IgD-negative memory B cell (primary cell): ENCODE results near the gene JAKMIP3. TPM values are rescaled to one million over a fixed set of nuclear protein-coding genes. Genes with fewer than 3 reads are reported as not detected.

Experiments
- H3K27ac Mint-ChIP-seq, 3 donors: one replicate each; pipeline ENCODE4 v1.8.0; 2020 to 2022; ENCODE audit warnings: mild to moderate bottlenecking in 3 of 3, mixed read lengths in 3 of 3, moderate library complexity in 1 of 3
- H3K27me3 Mint-ChIP-seq: one replicate; pipeline ENCODE4 v1.8.0; 2021; ENCODE audit warnings: mixed read lengths
- H3K36me3 Mint-ChIP-seq: one replicate; pipeline ENCODE4 v1.8.0; 2020; ENCODE audit warnings: mild to moderate bottlenecking, mixed read lengths
- H3K4me1 Mint-ChIP-seq, 3 donors: one replicate each; pipeline ENCODE4 v1.8.0; 2020 to 2022; ENCODE audit warnings: mixed read lengths in 3 of 3, mild to moderate bottlenecking in 1 of 3
- H3K4me3 Mint-ChIP-seq, 4 donors: one replicate each; pipeline ENCODE4 v1.8.0; 2020 to 2022; ENCODE audit warnings: mild to moderate bottlenecking in 4 of 4, mixed read lengths in 4 of 4, moderate library complexity in 3 of 4
- H3K9me3 Mint-ChIP-seq, 3 donors: one replicate each; pipeline ENCODE4 v1.8.0; 2020 to 2021; ENCODE audit warnings: mixed read lengths in 3 of 3, mild to moderate bottlenecking in 1 of 3
- polyA plus RNA-seq: library from polyadenylated mRNA; unstranded; fragments of 300-500 nt; fragmentation: Illumina TruSeq; gene quantifications from one replicate; pipeline ENCODE4 v1.2.3, GENCODE V29; 2021

Gene JAKMIP3
- polyA plus RNA-seq, 1 donor from 2014 or later: not detected

DNA sequence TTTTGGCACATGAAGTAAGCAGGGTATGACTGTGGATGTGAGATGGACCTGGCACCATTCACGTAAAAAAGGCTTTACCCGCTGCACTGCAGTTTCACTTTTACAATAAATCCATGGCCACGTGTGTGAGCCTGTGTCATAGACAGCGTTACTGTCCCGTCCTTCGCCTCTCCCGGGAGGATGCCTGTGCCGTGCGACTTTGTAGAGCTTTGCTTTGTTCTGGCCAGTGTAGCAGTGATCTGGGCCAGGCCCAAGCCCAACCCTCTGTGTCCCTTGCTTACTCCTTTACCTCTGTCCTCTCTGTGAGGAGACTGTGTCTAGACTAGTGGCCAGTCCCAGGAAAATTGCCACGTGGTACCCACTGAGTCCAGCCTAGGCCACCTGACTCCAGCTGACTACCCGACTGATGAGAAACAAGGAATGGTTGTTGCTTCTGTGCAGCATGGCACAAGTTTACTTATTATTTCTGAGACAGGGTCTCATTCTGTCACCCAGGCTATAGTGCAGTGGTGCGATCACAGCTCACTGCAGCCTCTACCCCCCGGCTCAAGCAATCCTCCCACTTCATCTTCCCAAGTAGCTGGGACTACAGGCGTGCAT lies 48.1 kb downstream of the JAKMIP3 start:
- Mint-ChIP-seq H3K9me3 (peaks cover 0 to 3% (median 0%) of the 10 kb centered on the region in 3 donors), H3K27ac (no peak overlapping the region), H3K4me1 (no peaks in the 10 kb centered on the region), H3K27me3 (peaks cover 4% of the 10 kb centered on the region), H3K4me3 (no peak overlapping the region), H3K36me3 (no peaks in the 10 kb centered on the region)

DNA sequence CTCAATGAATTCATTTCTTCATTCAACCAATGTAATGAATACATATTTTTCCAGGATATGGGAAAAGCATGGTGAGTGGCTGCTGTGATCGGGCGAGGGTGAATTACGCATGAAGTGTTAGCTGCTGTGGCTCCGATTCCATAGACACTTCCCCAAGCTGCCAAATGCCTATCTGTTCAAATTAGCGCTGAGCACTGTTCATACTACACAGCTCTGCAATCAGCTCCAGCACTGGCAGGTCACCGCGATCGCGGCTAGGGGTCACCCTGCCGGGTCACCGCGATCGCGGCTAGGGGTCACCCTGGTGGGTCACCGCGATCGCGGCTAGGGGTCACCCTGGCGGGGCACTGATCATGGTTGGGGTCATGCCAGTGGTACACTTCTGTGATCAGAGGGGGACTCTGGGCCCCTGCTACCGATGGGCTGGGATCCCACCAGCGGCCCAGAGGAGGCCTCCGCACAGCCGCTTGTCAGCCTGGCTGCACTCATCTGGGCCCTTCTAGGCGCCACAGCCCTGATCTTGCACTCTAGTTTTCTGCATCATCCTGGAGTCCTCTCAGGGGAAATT lies 49.3 kb downstream of the JAKMIP3 start:
- Mint-ChIP-seq H3K27ac (no peak overlapping the region), H3K27me3 (peaks cover 4% of the 10 kb centered on the region), H3K36me3 (no peaks in the 10 kb centered on the region), H3K4me1 (no peaks in the 10 kb centered on the region), H3K4me3 (no peak overlapping the region), H3K9me3 (peaks cover 0 to 3% (median 0%) of the 10 kb centered on the region in 3 donors)

Other genes with a start within 250 kb of the JAKMIP3 start
- gene PPP2R2D, start 164.9 kb upstream of the JAKMIP3 start, polyA plus RNA-seq: 17.1 TPM
- gene BNIP3, start 84.0 kb upstream of the JAKMIP3 start, polyA plus RNA-seq: 8.7 TPM
- not detected for gene DPYSL4, start 121.0 kb downstream of the JAKMIP3 start, polyA plus RNA-seq
- 4.0 TPM for gene STK32C, start 242.0 kb downstream of the JAKMIP3 start, polyA plus RNA-seq